ENCODE measurements around the gene FGF1. TPM values are rescaled to one million over a fixed set of nuclear protein-coding genes. Genes with fewer than 3 reads are reported as not detected.

Gene FGF1
- total and polyA plus RNA-seq, 2 of the 4 experiments (the other 2 are of a cell fraction) = 7.6 to 7.7 TPM

Other genes starting within 250 kb of the FGF1 start
- gene ARHGAP26, start 84.3 kb upstream of the FGF1 start, total RNA-seq (2012; rRNA removed) = 0.54 and 0.56 TPM in 2 replicates
- 0.27 and 0.56 TPM in 2 replicates for gene ARHGAP26, start 84.3 kb upstream of the FGF1 start, polyA plus RNA-seq (2012; rRNA removed)